Measurements from ENCODE around the gene CALHM3.
A peak's percentile ranks its signal among the peaks of the same experiment; 100 is the strongest.
"Not testable (repeated sequence)": the region's sequence is repeated elsewhere in the genome, so short reads cannot be mapped to it uniquely, and the experiment has no call there.

CALHM3 gene

GRCh38 chr10:103487410-103487708 is 8.3 kb upstream of the CALHM3 start:
- no peak for ATAC-seq (ENCODE audit: insufficient read depth, low read depth)
- H3K9ac ChIP-seq (ENCODE audit: low read depth, low read length): no peak overlapping the region

GRCh38 chr10:103486635-103487409 is 7.8 kb upstream of the CALHM3 start:
- H2AFZ ChIP-seq (ENCODE audit: low read depth, low read length); H4K20me1 ChIP-seq (ENCODE audit: insufficient read depth, low read length); DNase-seq; H3K9me3 ChIP-seq (ENCODE audit: insufficient read depth, low read length, severe bottlenecking); H3K4me3 ChIP-seq (ENCODE audit: low read depth in 1 of 2, low read length in 2 of 2); H3K36me3 ChIP-seq (ENCODE audit: insufficient read depth, low read length); H3K4me1 ChIP-seq (ENCODE audit: insufficient read depth, low read length); H3K27ac ChIP-seq (ENCODE audit: low read length); H3K79me2 ChIP-seq (ENCODE audit: insufficient read depth, low read length); H3K27me3 ChIP-seq (ENCODE audit: insufficient read depth, low read length, poor library complexity); ATAC-seq (ENCODE audit: insufficient read depth, low read depth); H3K9ac ChIP-seq (ENCODE audit: low read depth, low read length); H3K4me2 ChIP-seq (ENCODE audit: insufficient read depth, low read length): not testable (repeated sequence)

More at GRCh38 chr10:103487410-103487708, 8.3 kb upstream of the CALHM3 start:
- Histone ChIP-seq H3K9me3 (ENCODE audit: insufficient read depth, low read length, severe bottlenecking) (no peaks in the 10 kb centered on the region), H3K27ac (ENCODE audit: low read length) (no peak overlapping the region), H3K4me3 (ENCODE audit: low read depth in 1 of 2, low read length in 2 of 2) (no peak overlapping the region), H3K36me3 (ENCODE audit: insufficient read depth, low read length) (no peaks in the 10 kb centered on the region), H3K4me1 (ENCODE audit: insufficient read depth, low read length) (no peaks in the 10 kb centered on the region), H3K79me2 (ENCODE audit: insufficient read depth, low read length) (no peaks in the 10 kb centered on the region), H2AFZ (ENCODE audit: low read depth, low read length) (no peak overlapping the region), H4K20me1 (ENCODE audit: insufficient read depth, low read length) (no peaks in the 10 kb centered on the region), H3K4me2 (ENCODE audit: insufficient read depth, low read length) (no peak overlapping the region), H3K27me3 (ENCODE audit: insufficient read depth, low read length, poor library complexity) (peaks cover 4% of the 10 kb centered on the region)
- no peak for TF ChIP-seq EZH2 (IDR thresholded peaks at IDR 0.05; ENCODE audit: borderline replicate concordance, low read depth, low read length, severe bottlenecking)
- no peak for TF ChIP-seq CTCF (IDR thresholded peaks at IDR 0.05; ENCODE audit: borderline replicate concordance, extremely low read depth, low read length, poor library complexity, severe bottlenecking)
- no peak for DNase-seq

GRCh38 chr10:103481974-103482531 is 3.0 kb upstream of the CALHM3 start:
- H3K27ac ChIP-seq (ENCODE audit: low read length): no peak overlapping the region
- H3K4me3 ChIP-seq (ENCODE audit: low read depth in 1 of 2, low read length in 2 of 2): no peak overlapping the region
- TF ChIP-seq EZH2 (IDR thresholded peaks at IDR 0.05; ENCODE audit: borderline replicate concordance, low read depth, low read length, severe bottlenecking) (no peak), CTCF (IDR thresholded peaks at IDR 0.05; ENCODE audit: borderline replicate concordance, extremely low read depth, low read length, poor library complexity, severe bottlenecking) (peak; percentile 73)
- H3K9ac ChIP-seq (ENCODE audit: low read depth, low read length): no peak overlapping the region
- DNase-seq (peak; percentile 51), ATAC-seq (ENCODE audit: insufficient read depth, low read depth) (peak; percentile 91)
- no peaks in the 10 kb centered on the region for H4K20me1 ChIP-seq (ENCODE audit: insufficient read depth, low read length)
- no peak overlapping the region for H2AFZ ChIP-seq (ENCODE audit: low read depth, low read length)
- H3K79me2 ChIP-seq (ENCODE audit: insufficient read depth, low read length): no peaks in the 10 kb centered on the region
- H3K4me2 ChIP-seq (ENCODE audit: insufficient read depth, low read length): no peak overlapping the region
- H3K9me3 ChIP-seq (ENCODE audit: insufficient read depth, low read length, severe bottlenecking): no peaks in the 10 kb centered on the region
- H3K4me1 ChIP-seq (ENCODE audit: insufficient read depth, low read length): no peaks in the 10 kb centered on the region
- H3K36me3 ChIP-seq (ENCODE audit: insufficient read depth, low read length): no peaks in the 10 kb centered on the region
- H3K27me3 ChIP-seq (ENCODE audit: insufficient read depth, low read length, poor library complexity): no peaks in the 10 kb centered on the region

- no peaks in the 10 kb centered on the region for H3K27me3 ChIP-seq (ENCODE audit: insufficient read depth, low read length, poor library complexity)
- DNase-seq (no peak), ATAC-seq (ENCODE audit: insufficient read depth, low read depth) (no peak)
- H3K4me2 ChIP-seq (ENCODE audit: insufficient read depth, low read length): no peak overlapping the region
- no peaks in the 10 kb centered on the region for H3K9me3 ChIP-seq (ENCODE audit: insufficient read depth, low read length, severe bottlenecking)
- no peaks in the 10 kb centered on the region for H3K36me3 ChIP-seq (ENCODE audit: insufficient read depth, low read length)
- no peak overlapping the region for H3K27ac ChIP-seq (ENCODE audit: low read length)
- TF ChIP-seq EZH2 (IDR thresholded peaks at IDR 0.05; ENCODE audit: borderline replicate concordance, low read depth, low read length, severe bottlenecking) (no peak), CTCF (IDR thresholded peaks at IDR 0.05; ENCODE audit: borderline replicate concordance, extremely low read depth, low read length, poor library complexity, severe bottlenecking) (no peak)
- H3K79me2 ChIP-seq (ENCODE audit: insufficient read depth, low read length): no peaks in the 10 kb centered on the region
- H4K20me1 ChIP-seq (ENCODE audit: insufficient read depth, low read length): no peaks in the 10 kb centered on the region
- H3K4me1 ChIP-seq (ENCODE audit: insufficient read depth, low read length): no peaks in the 10 kb centered on the region
- no peak overlapping the region for H3K9ac ChIP-seq (ENCODE audit: low read depth, low read length)
- H3K4me3 ChIP-seq (ENCODE audit: low read depth in 1 of 2, low read length in 2 of 2): no peak overlapping the region
- no peak overlapping the region for H2AFZ ChIP-seq (ENCODE audit: low read depth, low read length)
These were observed 1.5 kb upstream of the CALHM3 start for GRCh38 chr10:103480521-103480920.

All from DND-41 (cell line).